OCI-LY7 (cell line): ENCODE data around the gene MACROH2A1. TPM values are rescaled to one million over a fixed set of nuclear protein-coding genes. Genes with fewer than 3 reads are reported as not detected.

ENCODE experiments used
- BruUV-seq: library from RNA; stranded (reverse); fragments of 400-500 nt; replicated peaks from 2 replicates; lab custom pipeline; 2021; lab: Mats Ljungman, UMichigan
- CTCF ChIA-PET: fragments of 300-600 bp; sonication (Branson Sonifier 250); formaldehyde crosslinking; loops from one replicate; lab custom pipeline; 2022; ENCODE audit warnings: antibody characterized with exemption; ENCODE audit not compliant: unreplicated experiment; lab: Charles Lee
- POLR2A ChIA-PET: fragments of 300-600 bp; sonication (Branson Sonifier 250); formaldehyde crosslinking; loops from one replicate; lab custom pipeline; 2022; ENCODE audit warnings: antibody characterized with exemption; lab: Charles Lee
- DNase-seq: peaks from one replicate; pipeline ENCODE4 v3.0.0-alpha.2; 2015; ENCODE audit warnings: low spot score
- H2AFZ ChIP-seq: fragments of 200-600 bp; sonication (generic), shearing (Covaris generic); 2 replicates; pipeline ENCODE4 v1.6.1; 2014; ENCODE audit warnings: mild to moderate bottlenecking, antibody characterized with exemption, low read length, moderate library complexity
- H3K27ac ChIP-seq: fragments of 200-600 bp; sonication (generic); 2 replicates; pipeline ENCODE4 v1.5.1; 2014; ENCODE audit warnings: mixed run types, low read depth, mild to moderate bottlenecking, moderate library complexity, low read length, inconsistent platforms; ENCODE audit not compliant: poor library complexity, severe bottlenecking
- H3K36me3 ChIP-seq: fragments of 200-600 bp; sonication (generic); 2 replicates; pipeline ENCODE4 v1.6.1; 2014; ENCODE audit warnings: mild to moderate bottlenecking, antibody characterized with exemption, low read length, moderate library complexity, mixed read lengths; ENCODE audit not compliant: insufficient read depth
- H3K4me1 ChIP-seq: fragments of 200-600 bp; sonication (generic); 2 replicates; pipeline ENCODE4 v1.5.1; 2014; ENCODE audit warnings: mild to moderate bottlenecking, low read length; ENCODE audit not compliant: insufficient read depth, poor library complexity, severe bottlenecking
- H3K4me2 ChIP-seq: fragments of 200-600 bp; sonication (generic); 2 replicates; pipeline ENCODE4 v1.6.1; 2014; ENCODE audit warnings: mild to moderate bottlenecking, low read length
- H3K4me3 ChIP-seq: fragments of 200-600 bp; sonication (generic); 2 replicates; pipeline ENCODE4 v1.5.1; 2014; ENCODE audit warnings: mild to moderate bottlenecking, low read depth, low read length; ENCODE audit not compliant: poor library complexity, severe bottlenecking
- H3K79me2 ChIP-seq: fragments of 200-600 bp; sonication (generic); 2 replicates; pipeline ENCODE4 v1.6.1; 2016; ENCODE audit warnings: low read depth, mild to moderate bottlenecking, low read length, moderate library complexity, mixed read lengths; ENCODE audit not compliant: insufficient read depth
- H3K9me2 ChIP-seq: fragments of 200-600 bp; sonication (generic); 2 replicates; pipeline ENCODE4 v1.6.1; 2016; ENCODE audit warnings: mild to moderate bottlenecking, low read length, mixed read lengths; ENCODE audit not compliant: insufficient read depth
- H3K9me3 ChIP-seq: fragments of 200-600 bp; sonication (generic); 2 replicates; pipeline ENCODE4 v1.6.1; 2014; ENCODE audit warnings: mild to moderate bottlenecking, mixed run types, low read length, mixed read lengths
- H4K20me1 ChIP-seq: fragments of 200-600 bp; sonication (generic); 2 replicates; pipeline ENCODE4 v1.6.1; 2014; ENCODE audit warnings: mild to moderate bottlenecking, antibody characterized with exemption, low read length, moderate library complexity, mixed read lengths; ENCODE audit not compliant: insufficient read depth
- EZH2phosphoT487 ChIP-seq: fragments of 200-600 bp; sonication (generic); IDR thresholded peaks from 2 replicates; pipeline ENCODE4 v1.6.1; 2018; ENCODE audit warnings: low read depth, borderline replicate concordance, mild to moderate bottlenecking, mixed run types, antibody characterized with exemption, low read length, moderate library complexity, mixed read lengths
- intact Hi-C: fragments of 100-400 bp; cut with micrococcal nuclease; formaldehyde crosslinking; loops from one replicate; pipeline ENCODE4 v1.10.0; 2022; ENCODE audit not compliant: unreplicated experiment
- total RNA-seq, 2 experiments: library from RNA; depleted of rRNA in 1 of 2; stranded (reverse); fragments of >200 nt in 1 of 2; shearing (Covaris generic) in 1 of 2; gene quantifications; 2 replicates each; pipeline ENCODE4 v1.2.3, GENCODE V29; 2014 to 2022
- TF ChIP-seq, protein P1 (sequence below): fragments of 200-600 bp; sonication (generic); conservative IDR thresholded peaks from 2 replicates; pipeline ENCODE4 v1.5.1; 2014; ENCODE audit warnings: mild to moderate bottlenecking, antibody characterized with exemption, low read length, moderate library complexity, mixed read lengths

Gene MACROH2A1
- total RNA-seq, 2 experiments from 2014 or later: 271 to 356 TPM

DNA sequence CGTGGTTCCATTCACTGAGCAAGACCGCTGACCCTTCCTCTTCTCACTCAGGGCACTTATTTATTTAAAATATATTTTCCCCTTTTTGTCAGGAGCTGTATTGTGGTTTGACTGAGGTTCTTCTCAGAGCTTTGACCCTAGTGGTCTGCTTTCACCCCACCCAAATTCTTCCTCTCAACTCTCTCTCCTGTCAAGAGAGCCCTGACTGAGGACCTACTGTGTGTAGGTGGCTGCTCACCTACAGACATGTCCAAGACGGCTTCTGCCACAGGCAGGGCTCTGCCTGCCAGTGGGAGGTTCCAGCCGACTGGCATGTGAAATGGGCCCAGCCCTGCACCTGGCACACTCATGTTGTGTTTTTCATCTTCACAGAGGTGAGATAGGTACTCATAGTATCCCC lies 42.9 kb upstream of the MACROH2A1 start:
- H3K9me2 ChIP-seq: no peaks in the 10 kb centered on the region
- peaks cover 9% of the 10 kb centered on the region for H3K4me1 ChIP-seq
- H2AFZ ChIP-seq: no peak overlapping the region
- H3K4me3 ChIP-seq: no peak overlapping the region
- no peaks in the 10 kb centered on the region for H4K20me1 ChIP-seq
- TF ChIP-seq, protein P1, sequence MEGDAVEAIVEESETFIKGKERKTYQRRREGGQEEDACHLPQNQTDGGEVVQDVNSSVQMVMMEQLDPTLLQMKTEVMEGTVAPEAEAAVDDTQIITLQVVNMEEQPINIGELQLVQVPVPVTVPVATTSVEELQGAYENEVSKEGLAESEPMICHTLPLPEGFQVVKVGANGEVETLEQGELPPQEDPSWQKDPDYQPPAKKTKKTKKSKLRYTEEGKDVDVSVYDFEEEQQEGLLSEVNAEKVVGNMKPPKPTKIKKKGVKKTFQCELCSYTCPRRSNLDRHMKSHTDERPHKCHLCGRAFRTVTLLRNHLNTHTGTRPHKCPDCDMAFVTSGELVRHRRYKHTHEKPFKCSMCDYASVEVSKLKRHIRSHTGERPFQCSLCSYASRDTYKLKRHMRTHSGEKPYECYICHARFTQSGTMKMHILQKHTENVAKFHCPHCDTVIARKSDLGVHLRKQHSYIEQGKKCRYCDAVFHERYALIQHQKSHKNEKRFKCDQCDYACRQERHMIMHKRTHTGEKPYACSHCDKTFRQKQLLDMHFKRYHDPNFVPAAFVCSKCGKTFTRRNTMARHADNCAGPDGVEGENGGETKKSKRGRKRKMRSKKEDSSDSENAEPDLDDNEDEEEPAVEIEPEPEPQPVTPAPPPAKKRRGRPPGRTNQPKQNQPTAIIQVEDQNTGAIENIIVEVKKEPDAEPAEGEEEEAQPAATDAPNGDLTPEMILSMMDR: no peak
- TF ChIP-seq EZH2phosphoT487: no peak
- ChIA-PET POLR2A (interaction anchor here (0.5 kb wide), 1 partner anchor 39 kb away, joined by 7 read pairs; no protein-coding TSS in a partner anchor), CTCF (no interaction called here)
- no peak for DNase-seq
- no peaks in the 10 kb centered on the region for H3K9me3 ChIP-seq
- BruUV-seq: no TSS peak
- no peaks in the 10 kb centered on the region for H3K79me2 ChIP-seq
- no peak overlapping the region for H3K27ac ChIP-seq
- intact Hi-C loops: no loop called here
- no peak overlapping the region for H3K4me2 ChIP-seq
- no peaks in the 10 kb centered on the region for H3K36me3 ChIP-seq

DNA sequence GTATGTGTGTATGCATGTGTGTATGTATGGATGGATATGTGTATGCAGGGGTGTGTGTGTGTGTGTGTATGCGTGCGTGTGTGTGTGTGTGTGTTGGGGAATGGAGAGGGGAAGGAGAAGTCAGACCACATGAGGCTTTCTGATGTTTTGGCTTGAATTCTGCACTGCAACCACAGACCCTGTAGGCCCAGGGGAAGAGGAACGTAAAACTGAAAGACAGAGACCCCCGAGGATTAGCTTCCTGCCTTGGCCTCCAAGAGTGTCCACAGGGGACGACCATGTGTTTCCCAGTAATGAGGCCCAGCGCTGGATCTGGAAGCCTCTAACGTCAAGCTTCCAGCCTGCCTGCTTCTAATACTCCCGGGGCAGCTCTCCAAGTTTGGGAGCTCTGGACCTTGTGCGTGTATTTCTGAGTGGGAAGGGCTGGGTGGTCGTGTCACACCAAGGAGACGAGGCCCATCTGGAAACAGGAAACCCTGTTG lies 42.4 kb upstream of the MACROH2A1 start:
- no TSS peak for BruUV-seq
- Histone ChIP-seq H3K4me2 (no peak overlapping the region), H3K4me3 (no peak overlapping the region), H4K20me1 (no peaks in the 10 kb centered on the region), H3K4me1 (peaks cover 12% of the 10 kb centered on the region), H3K9me3 (no peaks in the 10 kb centered on the region), H3K36me3 (no peaks in the 10 kb centered on the region), H2AFZ (no peak overlapping the region), H3K9me2 (no peaks in the 10 kb centered on the region), H3K27ac (no peak overlapping the region), H3K79me2 (no peaks in the 10 kb centered on the region)
- CTCF ChIA-PET: no interaction called here
- TF ChIP-seq, protein P1: no peak
- TF ChIP-seq EZH2phosphoT487: no peak
- no peak for DNase-seq
- POLR2A ChIA-PET: no interaction called here
- intact Hi-C loops: no loop called here

DNA sequence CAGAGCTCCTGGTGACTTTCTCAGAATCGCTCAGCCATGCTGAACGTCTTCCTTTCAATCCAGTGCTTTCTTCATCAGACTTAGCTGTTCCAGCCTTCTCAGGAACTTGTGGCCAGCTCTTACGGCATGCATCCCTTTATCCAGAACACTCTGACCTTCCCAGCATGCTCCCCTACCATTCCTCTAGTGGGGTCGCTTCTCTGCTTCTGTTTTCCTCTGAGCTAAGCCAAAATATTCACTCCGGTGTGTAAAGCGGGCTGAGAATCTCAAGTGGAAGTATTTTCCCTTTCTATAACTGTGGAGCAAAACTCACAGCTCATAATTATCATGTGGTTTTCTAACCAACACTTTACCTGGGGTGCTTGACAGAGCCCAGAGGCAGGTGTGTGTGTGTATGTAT lies 41.9 kb upstream of the MACROH2A1 start:
- Histone ChIP-seq H3K4me1 (peaks cover 12% of the 10 kb centered on the region), H3K4me2 (no peak overlapping the region), H4K20me1 (no peaks in the 10 kb centered on the region), H3K36me3 (no peaks in the 10 kb centered on the region), H2AFZ (no peak overlapping the region), H3K9me3 (no peaks in the 10 kb centered on the region), H3K4me3 (no peak overlapping the region), H3K9me2 (no peaks in the 10 kb centered on the region), H3K79me2 (no peaks in the 10 kb centered on the region), H3K27ac (no peak overlapping the region)
- ChIA-PET CTCF (no interaction called here), POLR2A (no interaction called here)
- intact Hi-C loops: no loop called here
- BruUV-seq: no TSS peak
- no peak for DNase-seq
- no peak for TF ChIP-seq EZH2phosphoT487
- TF ChIP-seq, protein P1: no peak
